PC-3 (cell line): ENCODE data around the gene SWSAP1.

Experiments used
- EZH2 ChIP-seq: fragments of 300-600 bp; sonication (generic); IDR thresholded peaks from one replicate; pipeline ENCODE4 v1.6.1; 2017; ENCODE audit warnings: antibody characterized with exemption, mild to moderate bottlenecking, low read length; ENCODE audit not compliant: unreplicated experiment
- EZH2phosphoT487 ChIP-seq: fragments of 300-600 bp; sonication (generic); IDR thresholded peaks from 2 replicates; pipeline ENCODE4 v1.6.1; 2018; ENCODE audit warnings: mild to moderate bottlenecking, antibody characterized with exemption, low read length, borderline replicate concordance
- TF ChIP-seq, protein P1 (sequence below): fragments of 300-600 bp; sonication (generic); conservative IDR thresholded peaks from 2 replicates; pipeline ENCODE4 v1.5.1; 2017; ENCODE audit warnings: antibody characterized with exemption, low read depth, mild to moderate bottlenecking, low read length

DNA sequence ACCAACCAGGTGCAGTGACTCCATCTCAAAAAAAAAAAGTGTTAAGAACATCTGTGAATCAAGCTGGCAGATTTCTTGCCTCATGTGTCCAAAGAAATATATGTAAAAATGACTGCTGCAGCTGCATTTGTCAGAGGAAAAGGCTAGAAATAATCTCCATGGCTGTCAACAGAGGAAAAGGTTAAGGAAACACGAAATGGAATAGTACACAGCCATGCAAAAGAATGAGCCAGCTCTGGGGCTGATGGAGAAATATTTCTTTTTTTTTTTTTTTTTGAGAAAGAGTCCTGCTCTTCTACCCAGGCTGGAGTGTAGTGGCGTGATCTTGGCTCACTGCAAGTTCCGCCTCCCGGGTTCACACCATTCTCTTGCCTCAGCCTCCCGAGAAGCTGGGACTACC, 41.6 kb upstream of the SWSAP1 start:
- TF ChIP-seq, protein P1, sequence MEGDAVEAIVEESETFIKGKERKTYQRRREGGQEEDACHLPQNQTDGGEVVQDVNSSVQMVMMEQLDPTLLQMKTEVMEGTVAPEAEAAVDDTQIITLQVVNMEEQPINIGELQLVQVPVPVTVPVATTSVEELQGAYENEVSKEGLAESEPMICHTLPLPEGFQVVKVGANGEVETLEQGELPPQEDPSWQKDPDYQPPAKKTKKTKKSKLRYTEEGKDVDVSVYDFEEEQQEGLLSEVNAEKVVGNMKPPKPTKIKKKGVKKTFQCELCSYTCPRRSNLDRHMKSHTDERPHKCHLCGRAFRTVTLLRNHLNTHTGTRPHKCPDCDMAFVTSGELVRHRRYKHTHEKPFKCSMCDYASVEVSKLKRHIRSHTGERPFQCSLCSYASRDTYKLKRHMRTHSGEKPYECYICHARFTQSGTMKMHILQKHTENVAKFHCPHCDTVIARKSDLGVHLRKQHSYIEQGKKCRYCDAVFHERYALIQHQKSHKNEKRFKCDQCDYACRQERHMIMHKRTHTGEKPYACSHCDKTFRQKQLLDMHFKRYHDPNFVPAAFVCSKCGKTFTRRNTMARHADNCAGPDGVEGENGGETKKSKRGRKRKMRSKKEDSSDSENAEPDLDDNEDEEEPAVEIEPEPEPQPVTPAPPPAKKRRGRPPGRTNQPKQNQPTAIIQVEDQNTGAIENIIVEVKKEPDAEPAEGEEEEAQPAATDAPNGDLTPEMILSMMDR, result no peak
- no peak for TF ChIP-seq EZH2phosphoT487
- TF ChIP-seq EZH2, result no peak
